Liver (tissue), 3 donors: ENCODE results near the gene KIRREL3.

Experiments used
- CTCF ChIP-seq: fragments of 150-350 bp; IDR thresholded peaks from 2 replicates; pipeline ENCODE4 v1.5.1; 2017; ENCODE audit warnings: improper control_type of control experiment, low read depth, low read length; ENCODE audit not compliant: missing input control
- MAX ChIP-seq: IDR thresholded peaks from 2 replicates; pipeline ENCODE4 v1.6.1; 2016; ENCODE audit warnings: antibody characterized with exemption
- TF ChIP-seq, protein P1 (sequence below): IDR thresholded peaks from 2 replicates; pipeline ENCODE4 v1.6.1; 2016; ENCODE audit warnings: antibody characterized with exemption
- donor health status: healthy.
- donor health status: healthy.

DNA sequence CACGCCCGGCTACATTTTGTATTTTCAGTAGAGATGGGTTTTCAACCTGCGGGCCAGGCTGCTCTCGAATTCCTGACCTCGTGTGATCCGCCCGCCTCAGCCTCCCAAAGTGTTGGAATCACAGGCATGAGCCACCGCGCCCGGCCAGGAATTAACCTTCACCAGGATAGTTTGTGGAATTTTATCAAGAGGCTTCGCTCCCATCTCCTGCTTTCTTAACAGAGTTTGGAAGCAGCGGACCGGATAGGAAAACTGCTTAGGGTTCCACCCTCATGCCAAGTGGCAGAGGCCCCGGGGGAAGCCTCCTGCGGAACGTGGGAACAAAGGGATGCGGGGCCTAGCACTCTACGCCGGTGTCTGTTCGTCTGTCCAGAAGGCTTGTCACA is 415.2 kb downstream of the KIRREL3 start:
- TF ChIP-seq CTCF, result no peak
- TF ChIP-seq, protein P1, sequence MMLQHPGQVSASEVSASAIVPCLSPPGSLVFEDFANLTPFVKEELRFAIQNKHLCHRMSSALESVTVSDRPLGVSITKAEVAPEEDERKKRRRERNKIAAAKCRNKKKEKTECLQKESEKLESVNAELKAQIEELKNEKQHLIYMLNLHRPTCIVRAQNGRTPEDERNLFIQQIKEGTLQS, result no peak
- no peak for TF ChIP-seq MAX
